Colon (tissue), 2 donors: ENCODE data around the gene KCNQ4.

ENCODE experiments used
- FAIRE-seq: peaks from 2 replicates; lab custom pipeline; 2012; peaks lifted over from hg19 to GRCh38; lab: Jason Lieb, UNC
- donor health status: control.
- donor health status: control.

Gene KCNQ4

GRCh38 chr1:40777224-40777970 lies 6.2 kb upstream of the KCNQ4 start:
- no peak for FAIRE-seq

DNA sequence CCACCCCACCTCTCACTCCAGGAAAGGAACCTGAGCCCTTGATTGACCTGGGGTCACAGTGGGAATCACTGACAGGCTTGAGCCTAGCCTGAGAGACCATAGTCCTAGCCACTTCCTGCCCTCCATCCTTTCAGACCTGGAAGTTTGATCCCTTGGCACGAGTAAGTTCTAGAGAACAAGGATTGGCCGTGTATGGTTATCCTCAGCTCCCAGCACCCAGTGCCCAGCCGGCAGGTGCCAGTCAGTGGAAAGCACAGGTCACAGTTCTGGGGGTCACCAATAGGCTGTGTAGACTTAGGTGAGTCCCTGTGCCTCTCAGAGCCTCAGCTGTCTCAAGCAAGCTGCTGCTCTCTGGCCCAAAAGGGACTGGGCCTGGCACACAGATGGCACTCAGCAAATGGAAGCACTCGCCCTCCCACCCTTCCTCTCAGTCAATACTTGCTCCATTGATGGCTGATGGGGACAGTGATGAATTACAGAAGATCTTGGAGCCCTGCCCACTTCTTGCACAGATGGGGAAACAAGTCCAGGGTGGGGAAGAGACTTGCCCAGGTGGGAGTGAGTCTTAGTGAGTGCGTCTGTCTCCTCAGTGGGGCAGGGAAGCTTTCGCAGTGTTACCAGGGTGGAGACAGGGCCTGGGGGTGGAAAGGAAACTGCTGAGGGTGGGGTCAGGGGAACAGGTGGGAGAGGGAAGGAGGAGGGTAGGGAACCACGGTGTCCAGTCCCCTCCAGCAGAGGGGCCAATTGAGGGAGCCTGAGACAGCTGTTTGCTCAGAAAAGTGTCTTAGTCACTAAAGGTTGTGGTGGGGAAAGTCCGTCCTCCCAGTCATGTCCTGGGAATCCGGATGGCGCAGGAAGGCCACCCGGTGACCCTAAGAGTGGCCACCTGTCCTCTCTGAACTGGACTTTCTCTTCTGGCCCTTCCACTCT lies 2.6 kb upstream of the KCNQ4 start:
- FAIRE-seq, result no peak

GRCh38 chr1:40781608-40781971 lies 2.0 kb upstream of the KCNQ4 start:
- FAIRE-seq, result no peak

GRCh38 chr1:40782371-40782956 lies 1.1 kb upstream of the KCNQ4 start:
- no peak for FAIRE-seq

GRCh38 chr1:40784141-40784770 lies 669 bp downstream of the KCNQ4 start:
- FAIRE-seq, result no peak

DNA sequence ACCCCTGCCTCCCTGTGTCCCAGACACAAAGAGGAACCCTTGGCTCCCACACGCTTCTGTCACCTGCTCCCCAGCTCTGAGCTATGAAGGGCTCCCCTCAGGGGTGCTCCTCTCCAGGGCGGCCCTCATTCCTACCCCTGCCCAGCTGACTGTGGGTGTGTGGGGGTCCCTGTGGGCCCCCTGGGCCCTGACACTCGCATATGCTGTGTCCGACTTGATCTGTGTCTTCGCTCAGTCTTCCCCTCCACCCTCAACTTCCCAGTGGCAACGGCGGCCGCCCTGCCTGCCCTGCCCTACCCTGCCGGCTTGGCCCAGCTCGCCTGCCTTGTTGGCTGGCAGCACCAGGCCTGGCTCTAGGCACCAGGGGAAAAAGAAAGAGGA lies 1.2 kb downstream of the KCNQ4 start:
- FAIRE-seq, result no peak

DNA sequence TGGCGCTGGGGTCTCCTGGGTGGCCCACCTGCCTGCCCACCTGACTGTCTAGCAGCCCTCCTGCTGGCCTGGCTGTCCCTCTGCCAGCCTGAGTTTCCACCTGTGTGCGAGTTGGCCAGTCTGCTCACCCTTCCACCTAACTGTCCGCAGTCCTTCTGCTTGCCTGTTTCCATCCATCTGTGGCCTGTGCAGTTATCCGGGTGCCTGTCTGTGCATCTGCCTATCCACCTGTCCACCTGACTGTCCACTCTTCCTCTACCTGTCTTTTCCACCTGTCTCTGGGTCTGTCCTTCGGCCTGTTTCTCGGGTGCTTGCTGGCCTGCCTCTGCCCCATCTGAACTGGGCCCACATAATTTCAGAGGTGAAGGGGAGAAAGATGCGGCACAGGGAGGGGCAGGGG lies 1.9 kb downstream of the KCNQ4 start:
- FAIRE-seq, result no peak

- FAIRE-seq, result no peak
These were observed 2.8 kb downstream of the KCNQ4 start for GRCh38 chr1:40786171-40786994.

- FAIRE-seq, result no peak
These were observed 3.6 kb downstream of the KCNQ4 start for GRCh38 chr1:40786995-40787705.

DNA sequence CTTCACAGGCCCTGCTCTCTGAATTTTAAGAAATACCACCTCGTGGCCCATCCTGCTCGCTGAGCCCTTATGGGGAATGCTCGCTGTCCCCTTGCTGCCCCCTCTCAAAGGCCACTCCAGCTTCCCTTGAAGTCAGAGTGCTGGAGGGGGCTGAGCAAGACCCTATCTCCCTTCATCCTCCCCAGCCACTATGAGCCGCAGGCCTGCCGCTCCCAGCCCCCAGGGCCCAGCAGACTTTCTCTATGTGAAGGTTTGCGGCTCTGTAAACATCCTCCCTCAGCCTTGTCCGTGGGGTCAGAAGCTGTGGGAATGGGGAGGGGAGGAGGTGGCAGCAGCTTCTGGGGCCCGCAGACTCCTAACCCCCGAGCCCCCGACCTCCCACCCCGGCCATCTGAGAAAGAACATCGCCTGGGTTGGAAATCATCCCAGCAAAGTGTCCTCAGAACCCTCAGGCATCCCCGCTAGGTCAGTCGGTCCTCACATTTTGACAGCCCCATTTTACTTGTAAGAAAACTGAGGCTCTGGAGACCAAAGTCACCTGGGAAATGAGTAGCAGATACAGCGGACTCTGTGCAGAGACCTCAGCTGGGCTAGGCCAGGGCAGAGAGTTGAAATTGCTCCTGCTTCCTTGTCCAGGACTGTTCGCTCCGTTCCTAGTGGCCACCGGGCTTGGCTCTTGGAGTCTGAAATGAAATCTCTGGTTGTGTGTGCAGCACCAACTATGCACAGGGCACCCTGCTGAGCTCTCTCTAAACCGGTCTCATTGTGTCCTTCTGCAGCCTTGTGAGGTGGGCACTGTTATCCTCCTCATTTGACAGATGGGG lies 4.4 kb downstream of the KCNQ4 start:
- FAIRE-seq, result no peak

DNA sequence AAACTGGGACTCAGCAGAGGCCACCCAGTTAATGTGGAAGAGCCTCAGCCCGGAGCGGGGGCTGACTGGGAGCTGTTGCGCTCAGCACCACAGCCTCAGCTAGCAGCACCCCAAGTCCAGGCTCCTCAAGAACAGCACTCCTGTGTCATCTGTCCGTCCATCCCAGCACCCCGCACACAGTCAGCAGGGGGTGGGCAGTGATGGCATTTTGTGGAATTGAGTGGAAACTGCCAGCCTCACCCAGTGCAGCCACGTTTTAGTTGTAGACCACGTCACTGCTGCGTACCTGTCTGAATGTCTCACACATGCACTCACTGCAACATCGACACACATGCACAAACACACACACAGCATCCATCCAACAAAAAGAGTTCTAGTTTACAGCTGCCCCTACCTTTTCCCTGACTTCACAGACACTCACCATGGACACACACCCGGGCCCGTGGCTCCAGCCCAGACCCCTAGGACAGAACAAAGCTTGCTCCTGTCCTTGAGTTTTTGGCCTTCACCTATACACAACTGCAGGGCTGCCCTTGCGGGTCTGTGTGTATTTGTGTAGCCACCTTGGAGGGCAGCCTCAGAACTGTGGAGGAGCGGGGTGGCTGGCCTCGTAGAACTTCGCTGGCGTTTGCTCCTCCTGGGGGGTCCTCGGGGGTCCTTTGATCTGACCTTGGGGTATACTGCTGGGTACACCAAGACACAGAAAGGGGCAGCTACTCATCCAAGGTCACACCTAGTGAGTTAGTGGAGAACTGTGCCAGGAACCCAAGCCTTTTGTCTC lies 5.2 kb downstream of the KCNQ4 start:
- FAIRE-seq, result no peak

DNA sequence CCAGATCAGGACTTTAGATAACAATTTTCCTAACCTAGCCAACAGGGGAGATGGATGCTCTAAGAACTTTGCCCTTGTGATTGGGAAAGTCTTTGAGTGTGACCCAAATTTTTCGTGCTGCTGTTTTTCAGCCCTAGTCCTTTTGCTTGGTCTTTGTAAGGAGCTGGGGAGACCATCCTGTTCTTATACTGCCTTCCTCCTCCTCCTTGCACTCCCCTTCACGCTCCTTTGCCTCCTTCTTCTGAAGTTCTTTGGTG lies 5.7 kb downstream of the KCNQ4 start:
- no peak for FAIRE-seq

GRCh38 chr1:40789661-40790430 lies 6.3 kb downstream of the KCNQ4 start:
- no peak for FAIRE-seq

DNA sequence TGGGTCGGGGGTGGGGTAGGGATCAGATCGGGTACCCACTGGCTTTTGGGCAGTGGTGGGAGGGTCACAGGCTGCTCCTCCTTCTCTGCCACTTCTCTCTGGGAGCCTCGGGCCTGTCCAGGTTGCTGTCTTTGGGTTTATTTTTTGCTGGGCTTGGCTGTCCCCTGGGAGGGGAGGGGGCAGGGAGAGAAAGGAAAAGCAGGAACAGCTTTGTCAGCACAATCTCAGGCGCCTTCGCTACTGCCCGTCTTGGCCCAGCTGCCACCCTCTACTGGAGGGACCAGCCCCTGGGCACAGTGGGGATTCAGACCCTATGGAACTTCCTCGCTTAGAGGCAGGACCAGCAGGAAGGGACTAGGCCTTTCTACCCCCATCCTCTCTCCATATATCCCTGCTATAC lies 8.4 kb downstream of the KCNQ4 start:
- no peak for FAIRE-seq

DNA sequence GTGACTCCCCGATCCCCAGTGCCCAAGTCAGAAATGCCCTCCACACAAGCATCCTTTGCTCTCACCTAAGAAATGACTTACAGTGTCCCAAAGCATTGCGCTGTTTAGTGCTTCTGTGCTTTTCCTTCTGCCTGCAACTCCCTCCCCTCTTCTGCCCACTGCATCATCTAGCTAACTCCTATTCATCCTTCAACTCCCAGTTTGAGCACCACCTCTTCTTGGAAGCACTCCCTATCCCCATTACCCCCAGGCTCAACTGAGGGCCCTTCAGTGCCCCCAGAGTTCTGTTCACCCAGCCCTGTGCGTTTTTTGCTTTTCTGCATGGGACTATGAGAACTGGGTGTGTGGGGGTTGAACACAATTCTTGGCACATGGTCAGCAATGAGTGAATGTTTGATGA lies 10.0 kb downstream of the KCNQ4 start:
- no peak for FAIRE-seq

- FAIRE-seq, result no peak
These were observed 10.5 kb downstream of the KCNQ4 start for GRCh38 chr1:40794048-40794447.

- FAIRE-seq, result no peak
These were observed 11.6 kb downstream of the KCNQ4 start for GRCh38 chr1:40794974-40795715.
